Measurements from ENCODE around the gene CCDC112. TPM values are rescaled to one million over a fixed set of nuclear protein-coding genes. Genes with fewer than 3 reads are reported as not detected.

The CCDC112 gene
- total and polyA plus RNA-seq, 2 experiments from 2014 or later: 18.1 to 48.2 TPM

DNA sequence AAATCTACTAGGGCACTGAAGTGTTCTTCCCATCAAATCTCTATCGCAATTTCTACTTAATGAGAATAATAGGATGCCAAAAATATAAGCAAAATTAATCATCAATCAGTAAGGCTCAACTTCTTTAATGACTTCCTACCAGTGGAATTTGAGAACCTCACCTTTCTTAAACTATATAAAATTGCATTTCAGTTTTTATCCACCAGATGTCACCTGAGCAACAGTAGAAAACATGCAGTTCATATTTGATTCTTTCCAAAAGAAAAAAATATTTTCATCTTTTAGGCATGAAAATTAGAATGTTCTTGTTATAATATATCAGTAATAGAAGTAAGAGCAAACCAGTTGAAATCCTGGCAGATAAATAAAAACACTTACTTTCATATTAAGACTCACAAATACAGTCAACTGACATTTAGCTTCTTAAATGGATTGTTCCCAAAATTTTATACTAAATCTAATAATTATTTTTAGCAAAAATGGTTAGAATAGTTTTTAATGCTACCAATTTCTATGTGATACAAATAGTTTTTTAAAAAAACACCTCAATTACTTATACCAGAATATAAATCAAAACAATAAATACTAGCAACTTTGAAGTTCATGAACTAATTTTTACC lies 13.4 kb upstream of the CCDC112 start:
- H3K27me3 ChIP-seq (ENCODE audit: insufficient read depth): no peaks in the 10 kb centered on the region
- no peak for TF ChIP-seq NANOG (IDR thresholded peaks at IDR 0.05; ENCODE audit: borderline replicate concordance)
- TF ChIP-seq, protein P1, sequence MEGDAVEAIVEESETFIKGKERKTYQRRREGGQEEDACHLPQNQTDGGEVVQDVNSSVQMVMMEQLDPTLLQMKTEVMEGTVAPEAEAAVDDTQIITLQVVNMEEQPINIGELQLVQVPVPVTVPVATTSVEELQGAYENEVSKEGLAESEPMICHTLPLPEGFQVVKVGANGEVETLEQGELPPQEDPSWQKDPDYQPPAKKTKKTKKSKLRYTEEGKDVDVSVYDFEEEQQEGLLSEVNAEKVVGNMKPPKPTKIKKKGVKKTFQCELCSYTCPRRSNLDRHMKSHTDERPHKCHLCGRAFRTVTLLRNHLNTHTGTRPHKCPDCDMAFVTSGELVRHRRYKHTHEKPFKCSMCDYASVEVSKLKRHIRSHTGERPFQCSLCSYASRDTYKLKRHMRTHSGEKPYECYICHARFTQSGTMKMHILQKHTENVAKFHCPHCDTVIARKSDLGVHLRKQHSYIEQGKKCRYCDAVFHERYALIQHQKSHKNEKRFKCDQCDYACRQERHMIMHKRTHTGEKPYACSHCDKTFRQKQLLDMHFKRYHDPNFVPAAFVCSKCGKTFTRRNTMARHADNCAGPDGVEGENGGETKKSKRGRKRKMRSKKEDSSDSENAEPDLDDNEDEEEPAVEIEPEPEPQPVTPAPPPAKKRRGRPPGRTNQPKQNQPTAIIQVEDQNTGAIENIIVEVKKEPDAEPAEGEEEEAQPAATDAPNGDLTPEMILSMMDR (conservative IDR thresholded peaks at IDR 0.05; ENCODE audit: low read depth in 2 of 2): peak in 1 of 2 experiments; percentile 81; a peak in 3 of 4 replicates
- ATAC-seq (no peak), DNase-seq (ENCODE audit: low spot score) (peak; percentile 66)
- H3K4me1 ChIP-seq (ENCODE audit: insufficient read depth): no peaks in the 10 kb centered on the region
- H4K20me1 ChIP-seq (replicated peaks; ENCODE audit: insufficient read depth): no peaks in the 10 kb centered on the region
- no peak overlapping the region for H3K4me3 ChIP-seq
- Mint-ChIP-seq H3K27ac (no peak overlapping the region), H3K36me3 (ENCODE audit: low read depth) (no peaks in the 10 kb centered on the region), H3K4me3 (no peak overlapping the region), H3K4me1 (peaks cover 11% of the 10 kb centered on the region), H3K9me3 (no peaks in the 10 kb centered on the region), H3K27me3 (ENCODE audit: insufficient read depth, low read depth, poor library complexity) (no peaks in the 10 kb centered on the region)
- H3K36me3 ChIP-seq (ENCODE audit: insufficient read depth): no peaks in the 10 kb centered on the region
- H3F3A ChIP-seq (replicated peaks; ENCODE audit: low read depth): no peaks in the 10 kb centered on the region
- no peaks in the 10 kb centered on the region for H3K79me2 ChIP-seq (replicated peaks; ENCODE audit: insufficient read depth)
- no peaks in the 10 kb centered on the region for H3K9me2 ChIP-seq (ENCODE audit: insufficient read depth)
- no peak overlapping the region for H3K4me2 ChIP-seq
- H2AFZ ChIP-seq: no peak overlapping the region
- no peak overlapping the region for H3K27ac ChIP-seq (ENCODE audit: low read depth)

GRCh38 chr5:115308815-115309214 lies 12.4 kb upstream of the CCDC112 start:
- H3K36me3 ChIP-seq (ENCODE audit: insufficient read depth): no peaks in the 10 kb centered on the region
- H3K79me2 ChIP-seq (replicated peaks; ENCODE audit: insufficient read depth): no peaks in the 10 kb centered on the region
- H3K4me2 ChIP-seq: no peak overlapping the region
- no peak for DNase-seq (ENCODE audit: low spot score)
- Mint-ChIP-seq H3K27ac (no peak overlapping the region), H3K27me3 (ENCODE audit: insufficient read depth, low read depth, poor library complexity) (no peaks in the 10 kb centered on the region), H3K36me3 (ENCODE audit: low read depth) (no peaks in the 10 kb centered on the region), H3K4me1 (peaks cover 11% of the 10 kb centered on the region), H3K4me3 (no peak overlapping the region), H3K9me3 (no peaks in the 10 kb centered on the region)
- H3K27me3 ChIP-seq (ENCODE audit: insufficient read depth): no peaks in the 10 kb centered on the region
- H2AFZ ChIP-seq: no peak overlapping the region
- no peaks in the 10 kb centered on the region for H3F3A ChIP-seq (replicated peaks; ENCODE audit: low read depth)
- no peaks in the 10 kb centered on the region for H4K20me1 ChIP-seq (replicated peaks; ENCODE audit: insufficient read depth)
- no peaks in the 10 kb centered on the region for H3K9me2 ChIP-seq (ENCODE audit: insufficient read depth)
- H3K4me3 ChIP-seq: no peak overlapping the region
- H3K27ac ChIP-seq (ENCODE audit: low read depth): no peak overlapping the region
- H3K4me1 ChIP-seq (ENCODE audit: insufficient read depth): no peaks in the 10 kb centered on the region
- ATAC-seq: no peak
- TF ChIP-seq EZH2 (IDR thresholded peaks at IDR 0.05; ENCODE audit: low read depth, unreplicated experiment) (no peak), EZH2phosphoT487 (IDR thresholded peaks at IDR 0.05; ENCODE audit: unreplicated experiment) (no peak), ZNF462 (CRISPR knock-in tag; IDR thresholded peaks at IDR 0.05) (no peak)
- TF ChIP-seq, protein P2, sequence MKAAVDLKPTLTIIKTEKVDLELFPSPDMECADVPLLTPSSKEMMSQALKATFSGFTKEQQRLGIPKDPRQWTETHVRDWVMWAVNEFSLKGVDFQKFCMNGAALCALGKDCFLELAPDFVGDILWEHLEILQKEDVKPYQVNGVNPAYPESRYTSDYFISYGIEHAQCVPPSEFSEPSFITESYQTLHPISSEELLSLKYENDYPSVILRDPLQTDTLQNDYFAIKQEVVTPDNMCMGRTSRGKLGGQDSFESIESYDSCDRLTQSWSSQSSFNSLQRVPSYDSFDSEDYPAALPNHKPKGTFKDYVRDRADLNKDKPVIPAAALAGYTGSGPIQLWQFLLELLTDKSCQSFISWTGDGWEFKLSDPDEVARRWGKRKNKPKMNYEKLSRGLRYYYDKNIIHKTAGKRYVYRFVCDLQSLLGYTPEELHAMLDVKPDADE (IDR thresholded peaks at IDR 0.05): no peak
- TF ChIP-seq, protein P1 (conservative IDR thresholded peaks at IDR 0.05; ENCODE audit: low read depth in 2 of 2): no peak

Data from GM23338 (cell line).